GM12878 (cell line): Measurements from ENCODE around the gene UTP20. TPM values are rescaled to one million over a fixed set of nuclear protein-coding genes. Genes with fewer than 3 reads are reported as not detected.

ENCODE experiments used
- ATAC-seq: fragments of 200-7000 bp; cut with Tn5 transposase; 3 replicates; pipeline ENCODE4 v1.9.1; 2020; ENCODE audit warnings: mild to moderate bottlenecking, moderate library complexity
- BruUV-seq: library from RNA; stranded (reverse); fragments of 400-500 nt; replicated peaks from 2 replicates; lab custom pipeline; 2021; lab: Mats Ljungman, UMichigan
- CTCF ChIA-PET: fragments of 300-600 bp; sonication (Branson Sonifier 250); formaldehyde crosslinking; extraction: SDS; loops from one replicate; lab custom pipeline; 2021; ENCODE audit warnings: inconsistent platforms; lab: Yijun Ruan, JAX
- POLR2A ChIA-PET: fragments of 350-600 bp; formaldehyde crosslinking; extraction: SDS; loops from one replicate; lab custom pipeline; 2021; ENCODE audit warnings: inconsistent platforms; lab: Charles Lee
- RAD21 ChIA-PET: fragments of 300-600 bp; sonication (Branson Sonifier 250); formaldehyde crosslinking; loops from one replicate; lab custom pipeline; 2023; ENCODE audit warnings: antibody characterized with exemption; ENCODE audit not compliant: unreplicated experiment; lab: Charles Lee
- SMC1A ChIA-PET: fragments of 300-600 bp; sonication (Branson Sonifier 250); formaldehyde crosslinking; loops from one replicate; lab custom pipeline; 2023; ENCODE audit not compliant: unreplicated experiment, uncharacterized antibody; lab: Charles Lee
- DNase-seq: peaks from one replicate; pipeline ENCODE4 v3.0.0-alpha.2; 2011; ENCODE audit warnings: low read depth, low spot score
- FAIRE-seq: peaks from 3 replicates; lab custom pipeline; 2011; peaks lifted over from hg19 to GRCh38; lab: Jason Lieb, UNC
- H2AFZ ChIP-seq: 2 replicates; pipeline ENCODE4 v1.6.0; 2011; ENCODE audit warnings: low read depth, low read length, control low read depth; ENCODE audit not compliant: control insufficient read depth
- H3K27ac ChIP-seq: 2 replicates; pipeline ENCODE4 v1.5.1; 2011; ENCODE audit warnings: control low read depth; ENCODE audit not compliant: control insufficient read depth, insufficient read depth
- H3K27me3 ChIP-seq, 2 experiments: replicated peaks in 1 of 2; 2 replicates each; pipeline versions ENCODE4 v1.6.0 to v1.6.1; 2011; ENCODE audit warnings: low read length in 1 of 2; ENCODE audit not compliant: control insufficient read depth in 2 of 2, insufficient read depth in 2 of 2
- H3K36me3 ChIP-seq, 2 experiments: 2 replicates each; pipeline ENCODE4 v1.5.1; 2011; ENCODE audit warnings: low read length in 1 of 2; ENCODE audit not compliant: control insufficient read depth in 2 of 2, insufficient read depth in 2 of 2
- H3K4me1 ChIP-seq: 2 replicates; pipeline ENCODE4 v1.6.1; 2011; ENCODE audit warnings: mild to moderate bottlenecking, low read length, moderate library complexity, mixed read lengths; ENCODE audit not compliant: control insufficient read depth, insufficient read depth
- H3K4me2 ChIP-seq: 2 replicates; pipeline ENCODE4 v1.6.0; 2011; ENCODE audit warnings: control low read depth; ENCODE audit not compliant: control insufficient read depth, insufficient read depth
- H3K4me3 ChIP-seq: fragments of 200-600 bp; sonication (generic); 2 replicates; pipeline ENCODE4 v1.5.1; 2016
- H3K79me2 ChIP-seq: 2 replicates; pipeline ENCODE4 v1.6.0; 2011; ENCODE audit warnings: low read length; ENCODE audit not compliant: control insufficient read depth, insufficient read depth
- H3K9ac ChIP-seq: 2 replicates; pipeline ENCODE4 v1.8.0; 2011; ENCODE audit warnings: low read length, control low read depth, mixed read lengths; ENCODE audit not compliant: control insufficient read depth, insufficient read depth
- H3K9me3 ChIP-seq: replicated peaks from 3 replicates; pipeline ENCODE4 v1.5.1; 2011; ENCODE audit warnings: mild to moderate bottlenecking, low read length; ENCODE audit not compliant: control insufficient read depth, insufficient read depth
- H4K20me1 ChIP-seq: 2 replicates; pipeline ENCODE4 v1.6.0; 2011; ENCODE audit not compliant: control insufficient read depth, insufficient read depth
- ATF3 ChIP-seq: IDR thresholded peaks from 2 replicates; pipeline ENCODE4 v1.6.1; 2011; ENCODE audit warnings: low read depth, mild to moderate bottlenecking, low read length, moderate library complexity, borderline replicate concordance; ENCODE audit errors: extremely low read depth
- LARP7 ChIP-seq: fragments of 450-650 bp; IDR thresholded peaks from 2 replicates; pipeline ENCODE4 v1.6.1; 2017; ENCODE audit warnings: mild to moderate bottlenecking
- MEF2A ChIP-seq: IDR thresholded peaks from 2 replicates; pipeline ENCODE4 v1.6.1; 2011; ENCODE audit warnings: low read depth, mild to moderate bottlenecking, low read length, moderate library complexity; ENCODE audit not compliant: insufficient read depth
- NRF1 ChIP-seq: conservative IDR thresholded peaks from 2 replicates; pipeline ENCODE4 v1.6.1; 2011; ENCODE audit warnings: mild to moderate bottlenecking, low read depth, low read length, improper control_type of control experiment
- PAX8 ChIP-seq: fragments of 450-650 bp; IDR thresholded peaks from 2 replicates; pipeline ENCODE4 v1.6.1; 2017; ENCODE audit warnings: mild to moderate bottlenecking, moderate library complexity
- RBBP5 ChIP-seq: fragments of 200-600 bp; sonication (generic); conservative IDR thresholded peaks from 2 replicates; pipeline ENCODE4 v1.6.1; 2016
- REST ChIP-seq: IDR thresholded peaks from 2 replicates; pipeline ENCODE4 v1.6.1; 2012; ENCODE audit warnings: mild to moderate bottlenecking, low read depth, low read length
- TCF7 ChIP-seq: IDR thresholded peaks from 2 replicates; pipeline ENCODE4 v1.6.1; 2014; ENCODE audit warnings: antibody characterized with exemption, borderline replicate concordance
- WGBS: methylation state at CpG from one replicate; pipeline ENCODE4 v1.1.6; 2016; ENCODE audit warnings: low lambda C conversion rate; ENCODE audit not compliant: insufficient replicate concordance, insufficient coverage; ENCODE audit errors: missing lambda C conversion rate; 5-methylcytosine and 5-hydroxymethylcytosine counted together
- in situ Hi-C: fragments of 300-500 bp; cut with MboI; formaldehyde crosslinking; loops from 9 replicates; pipeline ENCODE4 v1.14.3; 2018; ENCODE audit warnings: mixed read lengths
- intact Hi-C: fragments of 100-400 bp; cut with micrococcal nuclease; formaldehyde crosslinking; loops from one replicate; pipeline ENCODE4 v1.14.2; 2022; ENCODE audit not compliant: unreplicated experiment
- polyA plus RNA-seq, 11 experiments: library from polyadenylated mRNA; depleted of rRNA in 4 of 11; unstranded in 6 of 11; stranded (reverse) in 5 of 11; fragments of >200 nt; fragmentation: Nextera tagmentation in 4 of 11; fragmentation: Illumina TruSeq in 1 of 11; extraction: Ambion mirVana in 4 of 11; extraction: Trizol in 1 of 11; gene quantifications; 1 replicate in 1 of 11; 2 replicates in 10 of 11; pipeline versions ENCODE4 v1.2.1 to v1.2.3, GENCODE V29; 2011 to 2016; ENCODE audit warnings: inconsistent platforms in 2 of 11, missing spikeins in 2 of 11, low read depth in 1 of 11
- total RNA-seq, 4 experiments: library from RNA; depleted of rRNA in 3 of 4; stranded (reverse); fragments of >200 nt in 3 of 4; fragmentation: Illumina TruSeq in 1 of 4; extraction: Trizol in 1 of 4; gene quantifications; 2 replicates each; pipeline versions ENCODE4 v1.2.1 to v1.2.3, GENCODE V29; 2013 to 2021
- TF ChIP-seq, protein P1 (sequence below): IDR thresholded peaks from 2 replicates; pipeline ENCODE4 v1.6.1; 2011; ENCODE audit warnings: borderline replicate concordance, low read depth, mild to moderate bottlenecking, moderate library complexity, mixed read lengths, low read length; ENCODE audit not compliant: insufficient read depth; ENCODE audit errors: extremely low read length
- TF ChIP-seq, protein P2 (sequence below): IDR thresholded peaks from 2 replicates; pipeline ENCODE4 v1.6.1; 2011; ENCODE audit warnings: borderline replicate concordance, low read depth, mild to moderate bottlenecking, moderate library complexity, low read length; ENCODE audit not compliant: insufficient read depth, poor library complexity, severe bottlenecking

UTP20 gene
- total and polyA plus RNA-seq, 10 of the 15 experiments (the other 5 are each of a cell fraction or from before 2014, with no cell fraction given): 3.6 to 25.6 (median 16.7) TPM

- ChIA-PET CTCF (no interaction called here), RAD21 (no interaction called here), POLR2A (no interaction called here), SMC1A (no interaction called here)
- in situ Hi-C loops (no loop called here), intact Hi-C loops (no loop called here)
- Histone ChIP-seq H3K9ac (no peak overlapping the region), H3K4me1 (no peaks in the 10 kb centered on the region), H3K4me3 (no peak overlapping the region), H2AFZ (no peak overlapping the region), H3K36me3 (peaks cover 4 to 22% of the 10 kb centered on the region in 2 experiments), H3K4me2 (no peak overlapping the region), H4K20me1 (no peaks in the 10 kb centered on the region), H3K9me3 (no peaks in the 10 kb centered on the region), H3K27me3 (no peaks in the 10 kb centered on the region), H3K79me2 (no peaks in the 10 kb centered on the region), H3K27ac (no peak overlapping the region)
- ATAC-seq (no peak), DNase-seq (no peak), FAIRE-seq (no peak)
- WGBS: 100% methylated on average over 4 of the region's 4 CpGs
- BruUV-seq: no TSS peak
- no peak for TF ChIP-seq PAX8
- TF ChIP-seq TCF7: no peak
These were observed 22.8 kb downstream of the UTP20 start for GRCh38 chr12:101302741-101303140.

DNA sequence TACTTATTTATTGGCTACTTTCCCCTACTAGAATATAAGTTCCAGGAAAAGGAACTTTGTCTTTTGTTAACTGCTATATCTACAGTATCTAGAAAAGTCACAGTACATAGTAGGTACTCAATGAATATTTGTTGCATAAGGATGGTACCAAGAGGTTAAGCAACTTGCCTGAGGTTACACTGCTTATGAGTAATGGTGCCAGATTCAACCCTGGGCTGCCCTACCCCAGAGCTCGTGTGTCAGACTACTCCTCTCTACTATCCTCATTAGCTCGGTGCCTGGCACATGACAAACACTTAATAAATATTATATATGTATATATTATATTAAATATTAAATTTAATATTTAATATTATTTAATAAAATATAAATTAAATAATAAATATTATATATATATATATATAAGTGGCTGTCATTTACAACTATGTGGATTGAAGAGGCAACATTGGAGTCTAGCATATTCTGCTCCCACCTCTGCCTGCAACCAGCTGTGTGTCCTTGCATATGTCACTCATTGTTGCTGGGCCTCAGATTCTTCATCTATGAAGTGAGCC, 25.4 kb downstream of the UTP20 start:
- no TSS peak for BruUV-seq
- DNase-seq (no peak), ATAC-seq (no peak), FAIRE-seq (no peak)
- Histone ChIP-seq H3K79me2 (no peaks in the 10 kb centered on the region), H3K9ac (no peak overlapping the region), H3K27ac (no peak overlapping the region), H3K4me2 (no peak overlapping the region), H2AFZ (no peak overlapping the region), H3K36me3 (peaks cover 2 to 16% of the 10 kb centered on the region in 2 experiments), H3K4me1 (no peaks in the 10 kb centered on the region), H3K9me3 (no peaks in the 10 kb centered on the region), H4K20me1 (no peaks in the 10 kb centered on the region), H3K4me3 (no peak overlapping the region), H3K27me3 (no peaks in the 10 kb centered on the region)
- intact Hi-C loops (no loop called here), in situ Hi-C loops (no loop called here)
- POLR2A ChIA-PET: no interaction called here
- SMC1A ChIA-PET: no interaction called here
- 97% methylated on average over 2 of the region's 2 CpGs for WGBS
- TF ChIP-seq MEF2A (no peak), RBBP5 (no peak), NRF1 (no peak), ATF3 (no peak), REST (no peak), LARP7 (no peak)
- TF ChIP-seq, protein P1, sequence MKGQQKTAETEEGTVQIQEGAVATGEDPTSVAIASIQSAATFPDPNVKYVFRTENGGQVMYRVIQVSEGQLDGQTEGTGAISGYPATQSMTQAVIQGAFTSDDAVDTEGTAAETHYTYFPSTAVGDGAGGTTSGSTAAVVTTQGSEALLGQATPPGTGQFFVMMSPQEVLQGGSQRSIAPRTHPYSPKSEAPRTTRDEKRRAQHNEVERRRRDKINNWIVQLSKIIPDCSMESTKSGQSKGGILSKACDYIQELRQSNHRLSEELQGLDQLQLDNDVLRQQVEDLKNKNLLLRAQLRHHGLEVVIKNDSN: no peak
- TF ChIP-seq, protein P2, sequence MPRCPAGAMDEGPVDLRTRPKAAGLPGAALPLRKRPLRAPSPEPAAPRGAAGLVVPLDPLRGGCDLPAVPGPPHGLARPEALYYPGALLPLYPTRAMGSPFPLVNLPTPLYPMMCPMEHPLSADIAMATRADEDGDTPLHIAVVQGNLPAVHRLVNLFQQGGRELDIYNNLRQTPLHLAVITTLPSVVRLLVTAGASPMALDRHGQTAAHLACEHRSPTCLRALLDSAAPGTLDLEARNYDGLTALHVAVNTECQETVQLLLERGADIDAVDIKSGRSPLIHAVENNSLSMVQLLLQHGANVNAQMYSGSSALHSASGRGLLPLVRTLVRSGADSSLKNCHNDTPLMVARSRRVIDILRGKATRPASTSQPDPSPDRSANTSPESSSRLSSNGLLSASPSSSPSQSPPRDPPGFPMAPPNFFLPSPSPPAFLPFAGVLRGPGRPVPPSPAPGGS: no peak
- RAD21 ChIA-PET: no interaction called here
- CTCF ChIA-PET: no interaction called here
